ENCODE data around the gene DBNDD1.
"Not testable (repeated sequence)": the region's sequence is repeated elsewhere in the genome, so short reads cannot be mapped to it uniquely, and the experiment has no call there.

The DBNDD1 gene

DNA sequence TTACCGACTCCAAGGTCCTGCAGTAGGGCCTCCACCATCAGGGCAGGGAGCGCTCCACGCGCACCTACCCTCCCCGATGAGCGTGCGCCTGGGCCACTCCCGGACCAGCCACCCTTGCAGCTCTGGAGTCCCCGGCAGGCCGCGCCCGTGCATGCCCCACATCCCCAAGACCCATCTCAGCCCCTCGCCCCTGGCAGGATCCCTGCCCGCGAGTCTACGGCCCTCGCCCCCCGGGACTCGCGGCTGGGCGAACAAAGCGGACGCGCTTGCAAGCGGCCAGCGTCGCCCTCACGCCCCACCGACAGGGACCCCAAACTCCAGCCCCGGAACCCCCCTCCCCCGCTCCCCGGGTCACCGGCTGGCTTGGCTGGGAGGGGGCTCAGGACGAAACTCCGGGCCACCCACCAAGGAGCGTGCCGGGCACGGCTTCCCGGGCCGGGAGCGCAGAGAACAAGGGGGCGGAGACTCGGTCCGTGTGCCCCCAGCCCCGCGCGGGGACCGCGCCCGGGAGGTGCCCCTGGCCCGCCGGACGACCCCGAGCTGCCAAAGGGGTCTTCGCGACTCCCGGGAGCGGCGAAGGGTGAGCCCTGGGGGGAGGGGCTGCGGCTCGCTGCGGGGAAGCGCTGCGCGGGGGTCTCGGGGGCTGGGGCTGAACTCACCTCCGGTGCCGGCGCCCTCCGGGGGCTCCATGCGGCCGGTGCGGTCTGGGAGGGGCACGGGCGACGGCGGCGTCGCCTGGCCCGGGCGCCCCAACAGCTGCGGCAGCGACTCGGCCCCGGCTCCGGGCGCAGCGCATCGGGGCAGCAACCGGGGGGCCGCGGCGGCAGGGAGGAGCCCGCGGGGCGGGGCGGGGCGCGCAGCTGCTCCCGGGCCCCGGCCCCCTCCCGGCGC lies at the start of gene DBNDD1:
Gene DBNDD1, minus strand, starts transcription at position 805 of the 891 bp plus-strand sequence. Its CDS starts 115 bp downstream, at position 690.
- DNase-seq = no peak

DNA sequence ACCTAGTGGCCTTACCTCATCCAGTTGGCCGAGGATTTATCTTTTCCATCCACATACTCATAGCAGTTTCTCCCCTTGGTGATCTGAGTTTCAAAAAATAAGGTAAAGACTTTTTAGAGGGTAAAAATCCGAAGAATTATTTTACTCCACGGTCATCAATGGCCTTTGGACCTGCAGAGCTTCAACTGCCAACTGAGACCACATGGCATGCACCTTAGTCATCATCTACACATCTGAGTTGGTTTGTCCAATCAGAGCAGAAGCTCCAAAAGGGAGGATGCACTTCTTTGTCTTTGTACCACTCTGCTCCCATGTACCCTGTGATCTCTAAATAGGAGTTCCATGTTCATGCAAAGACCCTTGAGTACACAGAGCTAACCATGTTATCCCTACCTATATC lies 42.2 kb upstream of the DBNDD1 start:
- DNase-seq = no peak

DNA sequence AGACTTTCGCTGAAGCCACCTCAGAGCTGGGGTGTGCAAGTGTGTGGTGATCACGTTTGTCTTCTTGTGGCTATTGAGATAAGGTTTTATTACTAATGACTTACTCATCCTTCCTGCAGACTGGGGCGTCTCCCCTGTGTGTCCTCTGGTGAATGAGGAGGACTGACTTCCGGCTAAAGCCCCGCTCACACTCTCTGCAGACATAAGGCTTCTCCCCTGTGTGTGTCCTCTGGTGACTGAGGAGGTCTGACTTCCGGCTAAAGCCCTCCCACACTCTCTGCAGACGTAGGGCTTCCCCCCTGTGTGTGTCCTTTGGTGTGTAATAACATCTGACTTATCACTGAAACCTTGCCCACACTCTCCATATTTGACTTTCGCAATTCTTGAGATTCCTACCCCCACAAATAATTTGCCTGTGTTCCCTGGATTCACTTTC lies 38.5 kb upstream of the DBNDD1 start:
- DNase-seq = no peak

DNA sequence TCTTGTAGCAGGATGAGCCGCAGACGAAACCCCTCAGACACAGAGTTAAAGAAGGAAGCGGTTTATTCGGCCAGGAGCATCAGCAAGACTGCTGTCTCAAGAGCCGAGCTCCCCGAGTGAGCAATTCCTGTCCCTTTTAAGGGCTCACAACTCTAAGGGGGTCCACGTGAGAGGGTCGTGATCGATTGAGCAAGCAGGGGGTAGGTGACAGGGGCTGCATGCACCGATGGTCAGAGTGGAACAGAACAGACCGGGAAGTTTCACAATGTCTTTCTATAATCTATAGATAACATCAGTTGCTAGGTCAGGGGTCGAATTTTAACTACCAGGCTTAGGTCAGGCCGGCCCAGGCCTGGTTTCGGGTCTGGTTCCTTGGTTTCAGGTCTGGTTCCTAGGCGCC lies 37.3 kb upstream of the DBNDD1 start:
- DNase-seq = not testable (repeated sequence)

GRCh38 chr16:90055371-90055770 lies 36.1 kb upstream of the DBNDD1 start:
- no peak for DNase-seq

DNA sequence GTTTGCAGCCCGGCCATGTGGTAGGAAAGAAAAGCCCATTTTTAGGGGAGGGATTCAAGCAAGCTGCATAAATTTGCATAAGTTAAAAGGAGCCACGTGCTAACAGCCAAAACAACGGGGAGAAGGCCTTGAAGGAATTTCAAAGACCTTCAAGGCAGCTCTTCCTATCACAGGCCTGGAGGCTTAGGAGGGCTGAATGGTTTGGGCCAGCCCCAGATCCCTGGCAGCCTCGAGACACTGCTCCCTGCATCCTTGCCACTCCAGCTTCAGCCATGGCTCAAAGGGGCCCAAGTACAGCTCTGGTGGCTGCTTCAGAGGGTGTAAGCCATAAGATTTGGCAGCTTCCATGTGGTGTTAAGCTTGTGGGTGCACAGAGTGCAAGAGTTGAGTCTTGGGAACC lies 35.3 kb upstream of the DBNDD1 start:
- DNase-seq = no peak

GRCh38 chr16:90053902-90054500 lies 34.7 kb upstream of the DBNDD1 start:
- no peak for DNase-seq

DNA sequence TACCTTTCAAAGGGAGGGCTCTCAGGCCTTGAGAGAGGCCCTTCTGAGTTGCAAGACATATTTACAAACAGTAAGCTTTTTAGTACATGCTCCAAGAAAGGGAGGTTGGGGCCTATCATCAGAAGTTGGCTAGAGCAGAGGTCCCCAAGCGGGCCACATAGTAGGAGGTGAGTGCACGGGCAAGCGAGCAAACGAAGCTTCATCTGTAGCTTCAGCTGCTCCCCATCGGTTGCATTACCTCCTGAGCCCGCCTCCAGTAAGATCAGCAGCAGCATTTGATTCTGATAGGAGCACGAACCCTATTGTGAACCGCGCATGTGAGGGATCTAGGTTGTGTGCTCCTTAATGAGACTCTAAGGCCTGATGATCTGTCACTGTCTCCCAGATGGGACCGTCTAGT lies 31.7 kb upstream of the DBNDD1 start:
- no peak for DNase-seq

DNA sequence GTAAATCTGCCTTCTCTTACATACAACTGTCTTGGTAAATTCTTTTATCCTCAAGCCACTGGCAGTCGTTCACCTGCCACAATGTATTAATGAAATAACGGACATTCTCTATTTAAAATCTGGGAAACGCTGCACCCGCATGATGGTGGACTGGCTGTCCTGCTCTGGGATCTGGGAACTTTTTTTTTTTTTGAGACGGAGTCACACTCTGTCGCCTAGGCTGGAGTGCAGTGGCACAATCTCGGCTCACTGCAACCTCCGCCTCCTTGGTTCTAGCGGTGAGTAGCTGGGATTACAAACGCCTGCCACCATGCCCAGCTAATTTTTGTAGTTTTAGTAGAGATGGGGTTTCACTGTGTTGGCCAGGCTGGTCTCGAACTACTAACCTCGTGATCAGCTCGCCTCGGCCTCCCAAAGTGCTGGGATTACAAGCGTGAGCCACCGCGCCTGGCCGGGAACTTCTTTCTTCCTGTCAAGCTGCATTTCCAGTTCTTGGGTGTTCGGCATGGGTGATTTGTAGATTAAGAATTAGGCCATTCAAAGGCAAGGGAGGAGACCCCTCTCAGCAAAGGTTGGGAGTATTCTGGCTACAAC lies 29.6 kb upstream of the DBNDD1 start:
- DNase-seq = no peak

GRCh38 chr16:90048347-90048722 lies 29.1 kb upstream of the DBNDD1 start:
- DNase-seq = no peak

DNA sequence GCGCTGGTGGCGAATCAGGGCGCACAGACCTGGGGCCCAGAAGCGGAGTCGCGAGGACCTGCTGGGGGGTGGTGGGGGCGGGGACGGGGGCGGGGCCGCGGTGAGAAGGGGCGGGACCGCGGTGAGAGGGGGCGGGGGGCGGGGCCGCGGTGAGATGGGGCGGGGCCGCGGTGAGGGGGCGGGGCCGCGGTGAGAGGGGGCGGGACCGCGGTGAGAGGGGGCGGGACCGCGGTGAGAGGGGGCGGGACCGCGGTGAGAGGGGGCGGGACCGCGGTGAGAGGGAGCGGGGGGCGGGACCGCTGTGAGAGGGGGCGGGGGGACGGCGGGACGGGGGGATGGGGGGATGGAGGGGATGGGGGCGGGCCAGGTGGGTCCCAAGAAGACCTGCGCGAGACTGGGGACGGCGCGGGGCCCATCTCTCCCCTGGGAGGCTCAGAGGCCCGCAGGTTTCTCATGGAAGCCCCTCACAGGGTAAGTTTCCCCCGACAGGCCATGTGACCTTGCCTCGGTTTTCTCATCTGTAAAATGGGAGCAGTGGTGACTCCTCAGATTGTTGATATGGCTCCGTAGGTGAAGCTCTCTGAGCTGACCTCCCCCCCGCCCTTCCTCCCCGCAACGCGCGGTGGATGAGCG lies 28.6 kb upstream of the DBNDD1 start:
- no peak for DNase-seq

DNA sequence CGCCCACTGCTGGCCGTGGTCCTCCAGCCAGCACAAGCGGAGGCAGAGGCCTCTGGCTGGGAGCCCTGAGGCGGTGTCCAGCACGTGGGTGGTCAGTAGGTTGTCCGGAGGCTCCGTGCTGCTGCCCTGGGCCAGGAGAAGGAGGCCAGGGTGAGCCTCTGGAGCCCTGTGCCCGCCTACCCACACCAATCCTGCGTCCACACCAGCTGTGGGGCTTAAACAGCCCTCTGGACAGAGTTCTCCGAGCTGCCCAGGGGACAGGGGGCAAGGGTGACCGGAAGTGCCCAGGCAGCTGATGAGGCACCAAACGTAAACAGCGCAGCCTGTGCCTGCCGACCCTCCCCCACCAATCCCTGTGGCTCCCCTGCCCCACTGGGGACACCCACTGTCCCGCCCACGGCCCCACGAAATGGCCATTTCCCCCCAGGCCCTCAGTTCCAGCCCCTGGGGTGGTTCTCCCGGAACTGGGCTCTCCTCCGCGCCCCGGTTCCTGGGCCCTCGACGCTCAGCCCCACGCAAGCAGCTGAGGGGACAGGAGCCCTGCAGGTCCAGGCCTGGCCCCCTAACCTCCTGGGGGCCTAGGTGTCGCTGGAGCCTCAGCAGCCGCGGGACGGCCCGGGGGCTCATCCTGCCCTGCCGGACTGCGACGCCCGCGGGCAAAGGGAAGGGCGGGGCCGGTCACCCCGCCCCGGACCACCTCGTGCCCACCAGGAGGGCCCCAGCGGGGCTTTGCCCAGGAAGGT lies 27.9 kb upstream of the DBNDD1 start:
- DNase-seq = no peak

- no peak for DNase-seq
Measured at GRCh38 chr16:90046122-90046970, 27.1 kb upstream of the DBNDD1 start.

DNA sequence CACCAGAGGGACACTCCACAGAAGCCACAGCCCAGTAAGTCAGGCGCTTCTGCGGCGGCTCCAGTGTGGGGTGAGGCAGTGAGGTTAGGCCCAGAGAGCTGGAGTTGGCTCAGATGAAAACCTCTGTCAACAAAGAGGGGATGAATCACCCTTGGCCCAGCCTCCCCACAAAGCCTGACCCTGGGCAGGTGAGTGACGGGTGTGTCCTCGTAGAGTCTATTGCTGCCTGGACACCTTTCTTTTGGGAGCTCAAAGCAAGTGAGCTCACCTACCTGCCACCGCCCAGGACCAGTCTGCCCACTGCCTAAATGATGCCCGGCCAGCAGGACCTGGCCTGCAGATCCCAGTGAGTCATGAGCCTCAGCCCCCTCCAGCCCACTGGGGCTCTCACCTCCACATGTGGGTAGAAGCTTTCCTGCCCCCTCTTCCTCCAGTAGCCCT lies 24.9 kb upstream of the DBNDD1 start:
- no peak for DNase-seq

GRCh38 chr16:90043526-90043925 lies 24.3 kb upstream of the DBNDD1 start:
- DNase-seq = no peak

DNA sequence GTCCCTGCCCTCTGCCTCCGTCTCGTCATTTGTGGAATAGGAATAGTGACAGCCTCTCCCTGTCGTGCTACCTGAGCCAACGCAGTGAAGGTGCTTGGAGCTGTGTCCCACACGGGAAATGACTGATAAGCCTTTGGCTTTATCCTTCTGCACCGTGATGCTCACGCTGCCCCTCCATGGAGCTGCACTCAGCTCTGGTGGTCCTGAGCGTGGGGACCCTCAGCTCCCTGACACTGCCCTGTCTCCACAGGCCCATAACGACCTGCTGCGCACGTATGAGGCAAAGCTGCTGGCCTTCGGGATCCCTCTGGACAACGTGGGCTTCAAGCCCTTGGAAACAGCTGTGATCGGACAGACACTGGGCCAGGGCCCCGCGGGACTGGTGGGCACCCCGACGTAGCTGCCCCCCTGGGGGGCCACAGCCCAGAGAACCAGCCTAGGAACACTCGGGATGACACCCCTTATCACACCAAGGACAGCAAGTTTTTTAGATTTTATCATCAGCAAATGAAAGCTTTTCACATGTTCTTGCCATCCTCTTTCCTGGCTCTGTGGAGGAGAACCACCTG lies 23.8 kb upstream of the DBNDD1 start:
- DNase-seq = no peak

DNA sequence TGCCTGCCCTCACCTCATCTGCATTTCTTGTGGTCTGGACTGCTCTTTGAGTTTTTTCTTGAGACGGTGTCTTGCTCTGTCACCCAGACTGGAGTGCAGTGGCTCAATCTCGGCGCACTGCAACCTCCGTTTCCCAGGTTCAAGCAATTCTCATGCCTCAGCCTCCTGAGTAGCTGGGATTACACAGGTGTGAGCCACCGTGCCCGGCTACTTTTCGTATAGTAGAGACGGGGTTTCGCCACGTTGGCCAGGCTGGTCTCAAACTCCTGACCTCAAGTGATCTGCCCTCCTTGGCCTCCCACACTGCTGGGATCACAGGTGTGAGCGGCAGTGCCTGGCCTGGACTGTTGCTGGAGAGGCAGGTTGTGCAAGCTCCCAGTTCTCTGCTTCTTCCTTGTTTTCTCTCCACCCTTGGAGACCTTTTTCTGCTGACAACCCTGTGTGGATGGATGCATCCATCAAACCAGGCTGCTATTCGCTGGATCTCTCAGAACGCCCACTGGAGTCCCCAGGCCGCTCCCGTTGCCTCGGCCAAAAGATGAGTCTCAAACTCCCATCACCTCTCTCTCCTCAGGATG lies 22.7 kb upstream of the DBNDD1 start:
- DNase-seq = no peak

DNA sequence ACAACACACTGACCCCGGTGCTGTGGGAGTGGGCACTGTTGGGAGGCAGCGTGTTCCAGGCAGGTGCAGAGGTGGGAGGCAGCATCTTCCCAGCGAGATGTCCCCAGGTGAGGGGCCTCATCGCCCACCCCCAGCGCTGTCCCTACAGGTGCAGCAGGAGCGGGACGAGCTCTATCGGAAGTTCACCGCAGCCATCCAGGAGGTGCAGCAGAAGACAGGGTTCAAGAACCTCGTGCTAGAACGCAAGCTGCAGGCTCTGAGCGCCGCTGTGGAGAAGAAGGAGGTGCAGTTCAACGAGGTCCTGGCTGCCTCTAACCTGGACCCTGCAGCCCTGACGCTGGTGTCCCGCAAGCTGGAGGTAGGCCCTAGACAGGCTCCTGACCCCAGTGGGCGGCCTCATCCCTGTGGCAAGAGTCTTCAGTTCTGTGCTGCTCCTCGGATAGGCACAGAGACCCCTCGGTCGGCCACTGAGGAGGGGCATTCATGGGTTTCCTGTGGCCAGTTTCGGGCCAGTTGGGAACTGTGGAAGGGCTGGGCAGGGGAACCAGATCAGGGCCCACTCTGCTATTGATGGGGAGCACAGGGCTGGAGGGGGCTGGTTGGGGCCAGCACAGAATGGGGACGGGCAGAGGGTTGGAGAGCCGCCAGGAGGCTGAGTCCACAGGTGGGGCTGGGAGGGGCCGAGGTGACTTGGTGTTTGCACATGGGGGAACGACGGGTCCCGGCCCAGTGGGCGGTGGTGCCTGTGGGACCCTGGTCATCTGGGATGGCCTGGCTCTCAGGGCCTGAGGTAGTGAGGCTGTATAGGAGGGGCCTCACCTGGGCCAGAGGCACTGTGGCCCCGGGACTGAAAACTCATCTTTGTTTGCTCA lies 21.1 kb upstream of the DBNDD1 start:
- DNase-seq = no peak

DNA sequence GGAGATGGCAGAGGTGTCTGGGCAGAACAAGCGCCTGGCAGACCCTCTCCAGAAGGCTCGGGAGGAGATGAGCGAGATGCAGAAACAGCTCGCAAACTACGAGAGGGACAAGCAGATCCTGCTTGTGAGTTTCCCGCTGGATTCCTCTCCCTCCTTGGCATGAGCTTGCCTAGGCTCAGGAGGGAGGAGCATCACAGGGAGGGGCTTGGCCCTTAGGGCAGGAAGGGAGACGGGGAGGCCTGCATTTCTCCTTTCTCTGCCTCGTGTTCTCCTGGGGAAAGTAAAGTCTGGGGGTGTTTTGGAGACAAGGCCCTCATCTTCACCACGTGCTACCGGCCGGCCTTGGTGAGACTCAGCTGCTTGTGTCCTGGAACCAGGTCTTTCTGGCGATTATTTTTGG lies 18.0 kb upstream of the DBNDD1 start:
- DNase-seq = no peak

- no peak for DNase-seq
Measured at GRCh38 chr16:90035902-90036301, 16.6 kb upstream of the DBNDD1 start.

Measured in CD4-positive, alpha-beta T cell treated with Interleukin-21 for 1 hour (primary cell).